ENCODE measurements around the gene SORBS1. TPM values are rescaled to one million over a fixed set of nuclear protein-coding genes. Genes with fewer than 3 reads are reported as not detected.

Gene SORBS1
- total RNA-seq, 1 donor from 2014 or later = 30.7 TPM

- H3K27ac Mint-ChIP-seq = no peak overlapping the region
Measured at GRCh38 chr10:95339863-95340262, 221.3 kb downstream of the SORBS1 start.

DNA sequence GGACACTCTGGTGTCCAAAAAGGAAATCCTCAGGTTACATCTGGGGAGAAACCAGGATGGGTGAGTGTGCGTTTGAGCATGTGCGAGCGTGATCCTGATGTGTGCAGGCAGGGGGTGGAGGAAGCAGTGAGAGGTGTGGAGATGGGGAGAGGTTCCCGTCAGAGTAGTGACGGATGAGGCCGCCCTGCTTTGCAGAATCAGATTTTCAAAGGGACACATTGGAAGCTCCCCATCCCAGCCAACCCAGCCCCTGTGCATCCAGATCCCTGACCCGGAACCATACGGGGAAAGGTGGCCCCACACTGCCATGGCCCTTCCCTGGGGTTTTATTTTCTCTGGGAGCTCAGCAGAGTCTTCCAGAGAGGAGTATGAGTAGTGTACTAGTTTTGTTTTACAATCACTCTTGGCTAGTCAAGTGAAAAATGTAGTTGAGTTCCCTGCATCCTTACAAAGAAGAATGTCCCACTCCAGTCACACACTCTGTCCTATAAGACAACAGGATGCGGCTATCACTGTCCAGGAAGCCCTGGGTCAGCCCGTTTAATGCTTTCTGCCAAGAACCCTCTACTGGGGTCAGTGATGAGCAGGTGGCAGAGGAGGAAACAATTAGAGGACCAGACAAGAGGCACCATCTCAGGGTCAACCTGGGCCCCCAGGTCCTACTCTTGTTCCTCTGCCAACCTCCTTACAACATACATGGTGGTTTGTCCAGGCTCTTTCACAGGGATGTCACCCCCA, 223.6 kb downstream of the SORBS1 start:
- Mint-ChIP-seq H3K27ac (no peak overlapping the region), H3K4me1 (ENCODE audit: low read depth) (peaks cover 2% of the 10 kb centered on the region), H3K9me3 (ENCODE audit: low read depth) (no peaks in the 10 kb centered on the region), H3K27me3 (no peaks in the 10 kb centered on the region), H3K36me3 (ENCODE audit: insufficient read depth) (peaks cover 6% of the 10 kb centered on the region), H3K4me3 (ENCODE audit: low read depth) (no peak overlapping the region)
- no peak for DNase-seq (ENCODE audit: low spot score, unreplicated experiment)
- TF ChIP-seq CTCF (IDR thresholded peaks at IDR 0.05; ENCODE audit: unreplicated experiment) = no peak

More at GRCh38 chr10:95339863-95340262, 221.3 kb downstream of the SORBS1 start:
- Mint-ChIP-seq H3K36me3 (ENCODE audit: insufficient read depth) (peaks cover 6% of the 10 kb centered on the region), H3K4me1 (ENCODE audit: low read depth) (peaks cover 2% of the 10 kb centered on the region), H3K9me3 (ENCODE audit: low read depth) (no peaks in the 10 kb centered on the region), H3K4me3 (ENCODE audit: low read depth) (no peak overlapping the region), H3K27me3 (no peaks in the 10 kb centered on the region)
- no peak for TF ChIP-seq CTCF (IDR thresholded peaks at IDR 0.05; ENCODE audit: unreplicated experiment)
- DNase-seq (ENCODE audit: low spot score, unreplicated experiment) = no peak

GRCh38 chr10:95336702-95337101, 224.5 kb downstream of the SORBS1 start:
- Mint-ChIP-seq H3K27ac (no peak overlapping the region), H3K4me3 (ENCODE audit: low read depth) (no peak overlapping the region), H3K9me3 (ENCODE audit: low read depth) (no peaks in the 10 kb centered on the region), H3K4me1 (ENCODE audit: low read depth) (peaks cover 4% of the 10 kb centered on the region), H3K27me3 (no peaks in the 10 kb centered on the region), H3K36me3 (ENCODE audit: insufficient read depth) (peaks cover 6% of the 10 kb centered on the region)
- no peak for TF ChIP-seq CTCF (IDR thresholded peaks at IDR 0.05; ENCODE audit: unreplicated experiment)
- DNase-seq (ENCODE audit: low spot score, unreplicated experiment) = no peak

DNA sequence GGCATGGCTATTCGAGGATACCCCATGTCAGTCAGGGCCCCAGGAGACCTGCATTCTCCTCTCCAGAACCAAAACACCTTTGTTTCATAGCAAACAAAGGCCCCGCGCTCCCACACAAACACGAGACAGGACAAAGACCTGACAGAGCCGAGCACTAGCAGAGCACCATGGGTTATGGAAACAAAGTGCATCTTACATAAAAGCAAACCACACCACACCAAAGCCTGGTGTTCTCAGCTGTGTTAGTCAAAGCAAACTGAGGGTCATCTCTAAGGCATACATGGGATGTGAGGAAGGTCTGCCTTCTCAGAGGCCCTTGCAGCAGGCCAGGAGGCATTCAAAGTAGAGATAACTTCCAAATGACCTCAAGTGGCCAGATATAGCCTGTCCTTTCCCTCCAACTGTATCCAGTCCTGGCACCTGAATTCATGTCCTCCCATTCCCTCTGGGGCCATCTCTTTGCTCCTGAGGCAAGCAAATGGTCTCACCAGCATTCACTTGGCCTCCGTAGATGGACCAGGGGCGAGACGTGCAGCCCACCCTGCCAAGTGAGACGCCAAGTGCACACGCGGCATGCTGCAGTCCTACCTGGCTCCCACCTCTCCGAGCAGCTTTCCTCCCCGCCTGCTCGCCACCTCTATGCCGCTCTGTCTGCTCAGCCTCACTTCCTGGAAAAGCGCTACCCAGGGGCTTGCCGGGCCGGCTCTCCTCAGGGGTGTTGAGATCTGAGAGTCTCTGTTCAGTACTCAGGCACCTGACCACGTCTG, 225.1 kb downstream of the SORBS1 start:
- Mint-ChIP-seq H3K4me1 (ENCODE audit: low read depth) (peaks cover 6% of the 10 kb centered on the region), H3K27ac (peak overlapping the region; percentile 45), H3K4me3 (ENCODE audit: low read depth) (no peak overlapping the region), H3K36me3 (ENCODE audit: insufficient read depth) (peaks cover 6% of the 10 kb centered on the region), H3K27me3 (no peaks in the 10 kb centered on the region), H3K9me3 (ENCODE audit: low read depth) (no peaks in the 10 kb centered on the region)
- DNase-seq (ENCODE audit: low spot score, unreplicated experiment) = no peak
- no peak for TF ChIP-seq CTCF (IDR thresholded peaks at IDR 0.05; ENCODE audit: unreplicated experiment)

DNA sequence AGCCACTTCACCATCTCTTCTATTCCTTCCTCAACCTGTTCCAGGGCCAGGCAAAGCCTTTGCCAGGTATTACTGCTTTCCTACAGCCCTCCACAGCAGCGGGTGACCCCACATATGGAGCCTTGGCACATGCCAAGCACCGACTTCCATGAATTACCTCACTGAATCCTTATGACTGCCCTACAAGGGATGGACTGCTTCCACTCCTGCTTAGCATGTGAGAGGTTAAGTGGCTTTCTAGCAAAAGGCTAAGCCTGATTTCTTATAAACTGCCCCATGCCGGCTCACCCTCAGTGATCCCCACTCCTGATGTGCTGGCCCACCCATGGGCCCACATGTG, 226.4 kb downstream of the SORBS1 start:
- peaks cover 5% of the 10 kb centered on the region for H3K36me3 Mint-ChIP-seq (ENCODE audit: insufficient read depth)
- DNase-seq (ENCODE audit: low spot score, unreplicated experiment) = no peak
- peaks cover under 1% of the 10 kb centered on the region for H3K27me3 Mint-ChIP-seq
- H3K9me3 Mint-ChIP-seq (ENCODE audit: low read depth) = no peaks in the 10 kb centered on the region
- no peak overlapping the region for H3K27ac Mint-ChIP-seq
- peaks cover 12% of the 10 kb centered on the region for H3K4me1 Mint-ChIP-seq (ENCODE audit: low read depth)
- no peak for TF ChIP-seq CTCF (IDR thresholded peaks at IDR 0.05; ENCODE audit: unreplicated experiment)
- no peak overlapping the region for H3K4me3 Mint-ChIP-seq (ENCODE audit: low read depth)

All from progenitor cell of endocrine pancreas (in vitro differentiated cells).